ENCODE data around the gene ITIH5. TPM values are rescaled to one million over a fixed set of nuclear protein-coding genes. Genes with fewer than 3 reads are reported as not detected.

Gene ITIH5
- total and polyA plus RNA-seq, 2 of the 8 experiments (the other 6 are each of a cell fraction or from before 2014, with no cell fraction given) = 5.8 to 7.6 TPM

DNA sequence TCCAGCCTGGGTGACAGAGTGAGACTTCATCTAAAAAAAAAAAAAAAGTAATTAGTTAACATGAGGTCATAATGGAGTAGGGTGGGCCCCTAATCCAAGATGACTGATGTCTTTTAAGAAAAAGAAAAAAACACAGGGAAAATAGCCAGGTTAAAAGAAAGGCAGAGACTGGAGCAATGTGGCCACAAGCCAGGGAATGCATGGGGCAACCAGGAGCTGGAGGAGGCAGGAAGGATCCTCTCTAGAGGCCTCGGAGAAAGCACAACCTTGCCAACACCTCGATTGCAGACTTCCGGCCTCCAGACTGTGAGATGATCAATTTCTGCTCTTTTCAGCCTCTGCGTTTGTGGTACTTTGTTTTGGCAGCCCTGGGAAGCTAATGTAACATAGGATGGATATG lies 121.5 kb downstream of the ITIH5 start:
- H2BK5ac ChIP-seq (ENCODE audit: low read depth, low read length) = no peak overlapping the region
- H2AFZ ChIP-seq (ENCODE audit: low read length) = no peak overlapping the region
- ChIA-PET CTCF (ENCODE audit: partially characterized antibody) (no interaction called here), POLR2A (ENCODE audit: partially characterized antibody) (no interaction called here)
- no peak overlapping the region for H4K8ac ChIP-seq (ENCODE audit: extremely low read depth, insufficient read depth, low read length)
- no peak overlapping the region for H2BK15ac ChIP-seq (ENCODE audit: low read length)
- FAIRE-seq = no peak
- no peak overlapping the region for H4K91ac ChIP-seq (replicated peaks; ENCODE audit: insufficient read length, low read length)
- H3K79me1 ChIP-seq (ENCODE audit: low read depth, low read length) = no peaks in the 10 kb centered on the region
- H3K79me2 ChIP-seq (ENCODE audit: control insufficient read depth in 1 of 2, insufficient read depth in 2 of 2, low read length in 2 of 2) = no peaks in the 10 kb centered on the region
- H3K27ac ChIP-seq (ENCODE audit: low read depth, low read length) = no peak overlapping the region
- no peaks in the 10 kb centered on the region for H3K9me3 ChIP-seq (ENCODE audit: insufficient read depth in 2 of 2, low read depth in 1 of 2, low read length in 1 of 2)
- no peak overlapping the region for H2BK20ac ChIP-seq (ENCODE audit: low read length)
- no peaks in the 10 kb centered on the region for H3K27me3 ChIP-seq (replicated peaks in 1 of 4; ENCODE audit: control insufficient read depth in 3 of 4, extremely low read depth in 1 of 4, insufficient read depth in 3 of 4, low read length in 3 of 4)
- H3K4ac ChIP-seq (replicated peaks; ENCODE audit: insufficient read length, low read depth, low read length) = no peak overlapping the region
- H3K4me1 ChIP-seq (replicated peaks in 1 of 4; ENCODE audit: control insufficient read depth in 3 of 4, insufficient read depth in 4 of 4, low read length in 3 of 4) = peaks cover 0 to 16% (median 9%) of the 10 kb centered on the region in 4 experiments; a peak in 6 of 7 replicates
- H3K4me3 ChIP-seq (ENCODE audit: extremely low read depth in 1 of 4, insufficient read depth in 2 of 4, low read depth in 3 of 4, low read length in 4 of 4) = no peak overlapping the region
- H3K56ac ChIP-seq (replicated peaks; ENCODE audit: insufficient read length, low read depth, low read length) = no peak overlapping the region
- H4K20me1 ChIP-seq (replicated peaks in 1 of 2; ENCODE audit: control insufficient read depth in 1 of 2, insufficient read depth in 2 of 2, low read length in 2 of 2) = no peaks in the 10 kb centered on the region
- no peak overlapping the region for H3K9ac ChIP-seq (replicated peaks in 1 of 4; ENCODE audit: extremely low read depth in 1 of 4, low read depth in 3 of 4, low read length in 3 of 4)
- no peaks in the 10 kb centered on the region for H3K36me3 ChIP-seq (ENCODE audit: control insufficient read depth in 2 of 4, insufficient read depth in 4 of 4, low read length in 3 of 4)
- DNase-seq (ENCODE audit: low read depth in 1 of 2, low spot score in 2 of 2) = no peak
- H3K14ac ChIP-seq (ENCODE audit: insufficient read length) = no peak overlapping the region
- H3K18ac ChIP-seq (ENCODE audit: extremely low read depth, low read length) = no peak overlapping the region
- no peak overlapping the region for H4K5ac ChIP-seq (ENCODE audit: insufficient read length, low read depth, low read length)
- no peak overlapping the region for H2AK5ac ChIP-seq (ENCODE audit: low read depth, low read length)
- no peak overlapping the region for H2BK120ac ChIP-seq (replicated peaks; ENCODE audit: low read depth, low read length)
- no peak overlapping the region for H3K23ac ChIP-seq (ENCODE audit: insufficient read length)
- 96% methylated on average over 4 of the region's 4 CpGs; no CpG with 5 or more reads in 1 of the 2 experiments for WGBS, 2 experiments (ENCODE audit: extremely low coverage in 1 of 2, insufficient coverage in 1 of 2, insufficient read length in 1 of 2, insufficient replicate concordance in 2 of 2, low coverage in 1 of 2, low lambda C conversion rate in 2 of 2, missing lambda C conversion rate in 1 of 2)
- H3K23me2 ChIP-seq (ENCODE audit: low read depth, low read length) = no peaks in the 10 kb centered on the region
- no peak overlapping the region for H3K4me2 ChIP-seq (ENCODE audit: insufficient read depth in 1 of 2, low read depth in 2 of 2, low read length in 2 of 2)
- H2BK12ac ChIP-seq (ENCODE audit: low read depth, low read length) = no peak overlapping the region
- TF ChIP-seq PHF8 (conservative IDR thresholded peaks at IDR 0.05; ENCODE audit: low read depth, low read length) = no peak
- TF ChIP-seq, protein P1, sequence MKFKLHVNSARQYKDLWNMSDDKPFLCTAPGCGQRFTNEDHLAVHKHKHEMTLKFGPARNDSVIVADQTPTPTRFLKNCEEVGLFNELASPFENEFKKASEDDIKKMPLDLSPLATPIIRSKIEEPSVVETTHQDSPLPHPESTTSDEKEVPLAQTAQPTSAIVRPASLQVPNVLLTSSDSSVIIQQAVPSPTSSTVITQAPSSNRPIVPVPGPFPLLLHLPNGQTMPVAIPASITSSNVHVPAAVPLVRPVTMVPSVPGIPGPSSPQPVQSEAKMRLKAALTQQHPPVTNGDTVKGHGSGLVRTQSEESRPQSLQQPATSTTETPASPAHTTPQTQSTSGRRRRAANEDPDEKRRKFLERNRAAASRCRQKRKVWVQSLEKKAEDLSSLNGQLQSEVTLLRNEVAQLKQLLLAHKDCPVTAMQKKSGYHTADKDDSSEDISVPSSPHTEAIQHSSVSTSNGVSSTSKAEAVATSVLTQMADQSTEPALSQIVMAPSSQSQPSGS (IDR thresholded peaks at IDR 0.05; ENCODE audit: low read length) = no peak
- no peak for TF ChIP-seq HDAC2 (IDR thresholded peaks at IDR 0.05; ENCODE audit: borderline replicate concordance in 1 of 2, low read depth in 2 of 2, low read length in 2 of 2)
- TF ChIP-seq SP2 (IDR thresholded peaks at IDR 0.05; ENCODE audit: low read length) = no peak
- no peak for TF ChIP-seq NANOG (IDR thresholded peaks at IDR 0.05; ENCODE audit: insufficient read depth, low read depth, low read length, poor library complexity, severe bottlenecking)
- TF ChIP-seq, protein P2, sequence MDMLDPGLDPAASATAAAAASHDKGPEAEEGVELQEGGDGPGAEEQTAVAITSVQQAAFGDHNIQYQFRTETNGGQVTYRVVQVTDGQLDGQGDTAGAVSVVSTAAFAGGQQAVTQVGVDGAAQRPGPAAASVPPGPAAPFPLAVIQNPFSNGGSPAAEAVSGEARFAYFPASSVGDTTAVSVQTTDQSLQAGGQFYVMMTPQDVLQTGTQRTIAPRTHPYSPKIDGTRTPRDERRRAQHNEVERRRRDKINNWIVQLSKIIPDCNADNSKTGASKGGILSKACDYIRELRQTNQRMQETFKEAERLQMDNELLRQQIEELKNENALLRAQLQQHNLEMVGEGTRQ (IDR thresholded peaks at IDR 0.05; ENCODE audit: low read length) = no peak
- no peak for TF ChIP-seq CBX8 (IDR thresholded peaks at IDR 0.05; ENCODE audit: borderline replicate concordance, low read depth, low read length)
- no peak for TF ChIP-seq SIRT6 (IDR thresholded peaks at IDR 0.05; ENCODE audit: low read length)
- TF ChIP-seq TCF12 (IDR thresholded peaks at IDR 0.05; ENCODE audit: low read depth, low read length) = no peak
- no peak for TF ChIP-seq SIN3A (conservative IDR thresholded peaks at IDR 0.05 in 1 of 2, IDR thresholded peaks at IDR 0.05 in 1 of 2; ENCODE audit: low read depth in 1 of 2, low read length in 2 of 2)
- no peak for TF ChIP-seq HDAC6 (IDR thresholded peaks at IDR 0.05; ENCODE audit: low read depth, low read length)
- no peak for TF ChIP-seq SP1 (IDR thresholded peaks at IDR 0.05; ENCODE audit: low read depth, low read length)

Measured in H1 (cell line).